Stimulated activated naive CD4-positive, alpha-beta T cell (primary cell): ENCODE data around the gene AGMAT.

Experiments used
- DNase-seq, 6 experiments: peaks; one replicate each; lab custom pipeline; 2025; lab: John Stamatoyannopoulos, UW

AGMAT gene

GRCh38 chr1:15584489-15585363 is at the start of gene AGMAT:
TSS of gene AGMAT (minus strand) at chr1:15585051. CDS start at chr1:15584967, 84 bp downstream.
- peak in 5 of 6 experiments; percentile 29 to 72 (median 45) for DNase-seq

- no peak for DNase-seq
Observed at GRCh38 chr1:15633756-15634420, 49.0 kb upstream of the AGMAT start.

GRCh38 chr1:15628003-15628402 is 43.2 kb upstream of the AGMAT start:
- no peak for DNase-seq

- DNase-seq = no peak
Observed at GRCh38 chr1:15627343-15627988, 42.6 kb upstream of the AGMAT start.

GRCh38 chr1:15626269-15626950 is 41.6 kb upstream of the AGMAT start:
- no peak for DNase-seq

GRCh38 chr1:15625056-15625917 is 40.4 kb upstream of the AGMAT start:
- no peak for DNase-seq

GRCh38 chr1:15624133-15624714 is 39.4 kb upstream of the AGMAT start:
- no peak for DNase-seq

GRCh38 chr1:15623435-15623834 is 38.6 kb upstream of the AGMAT start:
- no peak for DNase-seq

- no peak for DNase-seq
Observed at GRCh38 chr1:15622712-15623373, 38.0 kb upstream of the AGMAT start.

GRCh38 chr1:15621975-15622374 is 37.1 kb upstream of the AGMAT start:
- DNase-seq = no peak

- no peak for DNase-seq
Observed at GRCh38 chr1:15620902-15621682, 36.2 kb upstream of the AGMAT start.

GRCh38 chr1:15620155-15620545 is 35.3 kb upstream of the AGMAT start:
- DNase-seq = no peak

GRCh38 chr1:15618655-15619525 is 34.0 kb upstream of the AGMAT start:
- DNase-seq = no peak

- peak in 1 of 6 experiments; percentile 21 for DNase-seq
Observed at GRCh38 chr1:15618077-15618654, 33.3 kb upstream of the AGMAT start.

GRCh38 chr1:15617173-15618076 is 32.6 kb upstream of the AGMAT start, which contains the start of gene DDI2:
TSS of gene DDI2 (plus strand) at chr1:15617458. CDS start at chr1:15617671, 213 bp downstream.
- DNase-seq = peak; percentile 85 to 94 (median 88)

GRCh38 chr1:15616373-15617172 is 31.7 kb upstream of the AGMAT start:
- no peak for DNase-seq
